LNCAP (cell line): Measurements from ENCODE around the gene SKOR1.

Experiments used
- CTCF ChIP-seq: fragments of 450-650 bp; IDR thresholded peaks from 2 replicates; pipeline ENCODE4 v1.5.1; 2017; ENCODE audit warnings: mild to moderate bottlenecking

Gene SKOR1

GRCh38 chr15:67850336-67850735 lies 25.0 kb downstream of the SKOR1 start:
- no peak for TF ChIP-seq CTCF

GRCh38 chr15:67850994-67851571 lies 25.8 kb downstream of the SKOR1 start:
- TF ChIP-seq CTCF, result no peak

- no peak for TF ChIP-seq CTCF
These were observed 27.1 kb downstream of the SKOR1 start for GRCh38 chr15:67852418-67852817.

GRCh38 chr15:67853454-67853853 lies 28.1 kb downstream of the SKOR1 start:
- TF ChIP-seq CTCF, result no peak

GRCh38 chr15:67854358-67854757 lies 29.0 kb downstream of the SKOR1 start:
- no peak for TF ChIP-seq CTCF

GRCh38 chr15:67855842-67856241 lies 30.5 kb downstream of the SKOR1 start:
- TF ChIP-seq CTCF, result no peak

GRCh38 chr15:67857220-67857619 lies 31.9 kb downstream of the SKOR1 start:
- no peak for TF ChIP-seq CTCF

- TF ChIP-seq CTCF, result no peak
These were observed 34.1 kb downstream of the SKOR1 start for GRCh38 chr15:67859331-67859946.
